ENCODE measurements around the gene ILKAP.

- no peak for TF ChIP-seq MAFK (IDR thresholded peaks at IDR 0.05; ENCODE audit: low read depth, low read length)
- TF ChIP-seq CTCF (conservative IDR thresholded peaks at IDR 0.05; ENCODE audit: low read depth, low read length), result no peak
These were observed 54.5 kb downstream of the ILKAP start for GRCh38 chr2:238148981-238149380.
